BLaER1 (cell line): ENCODE measurements around the gene SKIC8.
"Not testable (repeated sequence)": the region's sequence is repeated elsewhere in the genome, so short reads cannot be mapped to it uniquely, and the experiment has no call there.

Experiments used
- H3K27ac ChIP-seq: shearing (Covaris generic); formaldehyde crosslinking; 2 replicates; pipeline ENCODE4 v1.8.1; 2022
- H3K27me3 ChIP-seq: shearing (Covaris generic); formaldehyde crosslinking; 2 replicates; pipeline ENCODE4 v1.8.1; 2022
- H3K36me3 ChIP-seq: shearing (Covaris generic); formaldehyde crosslinking; 2 replicates; pipeline ENCODE4 v1.8.1; 2022
- H3K4me1 ChIP-seq: shearing (Covaris generic); formaldehyde crosslinking; 2 replicates; pipeline ENCODE4 v1.8.1; 2022
- H3K4me2 ChIP-seq: shearing (Covaris generic); formaldehyde crosslinking; 2 replicates; pipeline ENCODE4 v1.8.1; 2022
- H3K4me3 ChIP-seq: shearing (Covaris generic); formaldehyde crosslinking; 2 replicates; pipeline ENCODE4 v1.8.1; 2022
- H3K9ac ChIP-seq: shearing (Covaris generic); formaldehyde crosslinking; 2 replicates; pipeline ENCODE4 v1.8.1; 2022
- H3K9me3 ChIP-seq: shearing (Covaris generic); formaldehyde crosslinking; 2 replicates; pipeline ENCODE4 v1.8.1; 2022
- H4K20me1 ChIP-seq: shearing (Covaris generic); formaldehyde crosslinking; 2 replicates; pipeline ENCODE4 v1.8.1; 2022
- Cebpa-rat ChIP-seq: shearing (Covaris generic); IDR thresholded peaks from 2 replicates; pipeline ENCODE4 v1.8.1; 2022

Gene SKIC8

DNA sequence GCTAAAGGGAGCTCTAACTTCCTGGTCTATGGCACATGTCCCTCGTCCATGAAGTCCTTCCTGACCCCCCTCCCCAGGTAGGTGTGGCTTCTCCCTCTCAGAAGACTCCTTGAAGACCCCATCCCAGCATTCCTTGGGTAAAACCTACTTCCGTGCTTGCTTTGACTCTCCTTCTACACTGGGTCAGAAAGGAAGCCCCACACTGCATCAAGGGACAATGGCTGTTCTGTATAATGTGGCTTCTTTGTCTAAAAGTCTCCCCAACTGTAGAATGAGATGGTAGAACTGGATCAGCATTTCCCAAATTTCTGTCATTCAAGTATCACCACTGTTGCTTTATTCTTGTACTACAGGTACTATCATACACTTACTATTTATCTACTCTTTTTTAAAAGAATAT lies 38.9 kb downstream of the SKIC8 start:
- Histone ChIP-seq H3K4me2 (no peak overlapping the region), H3K4me1 (no peaks in the 10 kb centered on the region), H3K27me3 (peaks cover 29% of the 10 kb centered on the region), H3K9me3 (no peaks in the 10 kb centered on the region), H3K27ac (no peak overlapping the region), H3K9ac (no peak overlapping the region), H4K20me1 (no peaks in the 10 kb centered on the region; the same call in 1 of the 2 replicates), H3K4me3 (no peak overlapping the region), H3K36me3 (no peaks in the 10 kb centered on the region)
- TF ChIP-seq Cebpa-rat, result no peak

DNA sequence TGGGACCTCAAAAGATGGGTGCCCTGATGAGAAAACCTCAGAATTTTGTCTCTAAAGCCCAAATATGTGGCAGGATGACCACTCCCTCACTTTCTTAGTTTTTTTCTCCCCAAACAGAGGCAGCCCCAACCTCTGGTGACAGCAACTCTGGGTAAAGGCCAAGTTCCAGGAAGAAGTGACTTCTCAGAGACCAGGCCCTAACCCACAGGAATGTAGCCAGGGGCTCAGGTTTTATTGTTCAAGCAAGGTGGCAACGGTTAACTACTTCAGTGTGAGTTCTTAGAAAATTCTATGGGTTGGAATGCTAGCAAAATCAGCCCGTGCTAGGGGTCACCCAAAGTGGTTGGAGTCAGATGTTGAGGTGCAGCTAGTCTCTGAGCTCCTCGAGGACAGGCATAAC lies 40.2 kb downstream of the SKIC8 start:
- no peak overlapping the region for H3K4me3 ChIP-seq
- no peak overlapping the region for H3K27ac ChIP-seq
- H4K20me1 ChIP-seq, result no peaks in the 10 kb centered on the region
- H3K4me1 ChIP-seq, result no peaks in the 10 kb centered on the region
- no peak overlapping the region for H3K4me2 ChIP-seq
- H3K36me3 ChIP-seq, result no peaks in the 10 kb centered on the region
- no peaks in the 10 kb centered on the region for H3K9me3 ChIP-seq
- no peak for TF ChIP-seq Cebpa-rat
- peaks cover 16% of the 10 kb centered on the region for H3K27me3 ChIP-seq
- no peak overlapping the region for H3K9ac ChIP-seq

DNA sequence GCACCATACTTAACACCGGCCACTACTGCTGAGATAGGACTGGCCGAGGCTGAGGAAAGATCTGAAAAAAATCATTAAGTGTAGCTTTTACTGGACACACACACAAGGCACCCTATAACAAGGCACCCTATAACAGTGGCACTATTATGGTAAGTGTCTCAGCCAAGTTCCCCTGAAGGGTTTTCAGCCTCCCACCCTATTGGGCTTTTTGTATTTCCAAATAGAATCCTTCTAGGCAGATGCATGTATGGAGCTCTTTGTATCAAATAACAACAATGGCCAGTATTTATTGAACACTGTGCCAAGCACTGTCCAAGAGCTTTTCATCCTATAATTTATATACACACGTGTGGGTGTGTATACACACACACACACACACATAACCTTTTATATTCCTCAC lies 41.7 kb downstream of the SKIC8 start:
- no peak overlapping the region for H3K9ac ChIP-seq
- no peaks in the 10 kb centered on the region for H4K20me1 ChIP-seq
- no peak for TF ChIP-seq Cebpa-rat
- peaks cover under 1% of the 10 kb centered on the region; the same call in 1 of the 2 replicates for H3K27me3 ChIP-seq
- H3K36me3 ChIP-seq, result no peaks in the 10 kb centered on the region
- no peak overlapping the region for H3K4me2 ChIP-seq
- no peaks in the 10 kb centered on the region for H3K4me1 ChIP-seq
- no peaks in the 10 kb centered on the region for H3K9me3 ChIP-seq
- no peak overlapping the region for H3K4me3 ChIP-seq
- H3K27ac ChIP-seq, result no peak overlapping the region

GRCh38 chr15:78256044-78256437 lies 43.4 kb downstream of the SKIC8 start:
- H3K4me3 ChIP-seq, result no peak overlapping the region
- no peak overlapping the region for H3K4me2 ChIP-seq
- no peaks in the 10 kb centered on the region for H3K36me3 ChIP-seq
- no peaks in the 10 kb centered on the region for H3K9me3 ChIP-seq
- no peaks in the 10 kb centered on the region for H4K20me1 ChIP-seq
- no peaks in the 10 kb centered on the region for H3K4me1 ChIP-seq
- TF ChIP-seq Cebpa-rat, result no peak
- no peaks in the 10 kb centered on the region for H3K27me3 ChIP-seq
- H3K9ac ChIP-seq, result no peak overlapping the region
- H3K27ac ChIP-seq, result no peak overlapping the region

GRCh38 chr15:78255421-78256043 lies 43.9 kb downstream of the SKIC8 start:
- H3K4me1 ChIP-seq, result no peaks in the 10 kb centered on the region
- TF ChIP-seq Cebpa-rat, result no peak
- no peaks in the 10 kb centered on the region for H3K27me3 ChIP-seq
- no peak overlapping the region for H3K9ac ChIP-seq
- no peaks in the 10 kb centered on the region for H4K20me1 ChIP-seq
- H3K36me3 ChIP-seq, result no peaks in the 10 kb centered on the region
- no peak overlapping the region for H3K4me3 ChIP-seq
- H3K9me3 ChIP-seq, result no peaks in the 10 kb centered on the region
- H3K27ac ChIP-seq, result no peak overlapping the region
- H3K4me2 ChIP-seq, result no peak overlapping the region

GRCh38 chr15:78251136-78251535 lies 48.3 kb downstream of the SKIC8 start:
- no peak overlapping the region for H3K9ac ChIP-seq
- H3K4me2 ChIP-seq, result no peak overlapping the region
- H3K9me3 ChIP-seq, result no peaks in the 10 kb centered on the region
- no peaks in the 10 kb centered on the region for H3K27me3 ChIP-seq
- H3K4me1 ChIP-seq, result no peaks in the 10 kb centered on the region
- no peak overlapping the region for H3K4me3 ChIP-seq
- TF ChIP-seq Cebpa-rat, result no peak
- no peaks in the 10 kb centered on the region for H3K36me3 ChIP-seq
- H3K27ac ChIP-seq, result no peak overlapping the region
- no peaks in the 10 kb centered on the region for H4K20me1 ChIP-seq

- TF ChIP-seq Cebpa-rat, result no peak
- Histone ChIP-seq H3K27ac (no peak overlapping the region), H3K9me3 (no peaks in the 10 kb centered on the region), H3K27me3 (no peaks in the 10 kb centered on the region), H3K4me2 (no peak overlapping the region), H4K20me1 (no peaks in the 10 kb centered on the region), H3K9ac (no peak overlapping the region), H3K4me1 (peaks cover 8% of the 10 kb centered on the region; the same call in 1 of the 2 replicates), H3K36me3 (no peaks in the 10 kb centered on the region), H3K4me3 (no peak overlapping the region)
These were observed 50.3 kb downstream of the SKIC8 start for GRCh38 chr15:78249131-78249530.

GRCh38 chr15:78247911-78248310 lies 51.5 kb downstream of the SKIC8 start:
- Histone ChIP-seq H3K4me3 (no peak overlapping the region), H3K4me2 (no peak overlapping the region)
- no peak for TF ChIP-seq Cebpa-rat

DNA sequence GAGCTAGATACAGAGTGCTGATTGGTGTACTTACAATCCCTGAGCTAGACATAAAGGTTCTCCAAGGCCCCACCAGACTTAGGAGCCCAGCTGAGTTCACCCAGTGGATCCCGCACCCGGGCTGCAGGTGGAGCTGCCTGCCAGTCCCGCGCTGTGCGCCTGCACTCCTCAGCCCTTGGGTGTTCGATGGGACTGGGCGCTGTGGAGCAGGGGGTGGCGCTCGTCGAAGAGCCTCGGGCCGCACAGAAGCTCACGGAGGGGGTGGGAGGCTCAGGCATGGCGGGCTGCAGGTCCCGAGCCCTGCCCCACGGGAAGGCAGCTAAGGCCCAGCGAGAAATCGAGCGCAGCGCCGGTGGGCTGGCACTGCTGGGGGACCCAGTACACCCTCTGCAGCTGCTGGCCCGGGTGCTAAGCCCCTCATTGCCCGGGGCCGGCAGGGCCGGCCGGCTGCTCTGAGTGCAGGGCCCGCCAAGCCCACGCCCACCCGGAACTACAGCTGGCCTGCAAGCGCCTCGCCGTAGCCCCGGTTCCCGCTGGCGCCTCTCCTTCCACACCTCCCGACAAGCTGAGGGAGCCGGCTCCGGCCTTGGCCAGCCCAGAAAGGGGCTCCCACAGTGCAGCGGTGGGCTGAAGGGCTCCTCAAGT lies 53.3 kb downstream of the SKIC8 start:
- not testable (repeated sequence) for H4K20me1 ChIP-seq, H3K9ac ChIP-seq, H3K4me2 ChIP-seq

More at GRCh38 chr15:78247911-78248310, 51.5 kb downstream of the SKIC8 start:
- Histone ChIP-seq H3K27ac (no peak overlapping the region), H3K4me1 (peaks cover 17% of the 10 kb centered on the region), H3K27me3 (no peaks in the 10 kb centered on the region), H3K9ac (no peak overlapping the region), H3K36me3 (no peaks in the 10 kb centered on the region), H4K20me1 (no peaks in the 10 kb centered on the region), H3K9me3 (no peaks in the 10 kb centered on the region)

DNA sequence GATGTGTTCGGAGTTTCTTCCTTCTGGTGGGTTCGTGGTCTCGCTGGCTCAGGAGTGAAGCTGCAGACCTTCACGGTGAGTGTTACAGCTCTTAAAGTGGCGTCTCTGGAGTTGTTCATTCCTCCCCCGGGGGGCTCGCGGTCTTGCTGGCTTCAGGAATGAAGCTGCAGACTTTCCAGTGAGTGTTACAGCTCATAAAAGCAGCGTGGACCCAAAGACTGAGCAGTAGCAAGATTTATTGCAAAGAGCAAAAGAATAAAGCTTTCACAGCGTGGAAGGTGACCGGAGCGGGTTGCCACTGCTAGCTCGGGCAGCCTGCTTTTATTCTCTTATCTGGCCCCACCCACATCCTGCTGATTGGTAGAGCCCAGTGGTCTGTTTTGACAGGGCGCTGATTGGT lies 54.0 kb downstream of the SKIC8 start:
- H4K20me1 ChIP-seq, H3K27me3 ChIP-seq, H3K36me3 ChIP-seq, H3K9me3 ChIP-seq, H3K27ac ChIP-seq, H3K4me2 ChIP-seq, H3K9ac ChIP-seq, H3K4me3 ChIP-seq: not testable (repeated sequence)
- peaks cover 17% of the 10 kb centered on the region for H3K4me1 ChIP-seq

More for the DNA sequence above, 53.3 kb downstream of the SKIC8 start:
- H3K4me3 ChIP-seq, H3K9me3 ChIP-seq, H3K27me3 ChIP-seq, H3K36me3 ChIP-seq, H3K27ac ChIP-seq: not testable (repeated sequence)
- peaks cover 17% of the 10 kb centered on the region for H3K4me1 ChIP-seq
